Left ventricle myocardium inferior (tissue), 1 donor: Measurements from ENCODE around the gene PARD3. TPM values are rescaled to one million over a fixed set of nuclear protein-coding genes. Genes with fewer than 3 reads are reported as not detected.

Experiments used
- DNase-seq: peaks from one replicate; pipeline ENCODE4 v3.0.0-alpha.2; 2020
- H3K27ac ChIP-seq: fragments of 200-600 bp; replicated peaks from 2 replicates; pipeline ENCODE4 v1.8.0; 2021
- H3K27me3 ChIP-seq: fragments of 200-600 bp; 2 replicates; pipeline ENCODE4 v1.8.0; 2021; ENCODE audit warnings: low read depth
- H3K36me3 ChIP-seq: fragments of 200-600 bp; 2 replicates; pipeline ENCODE4 v1.8.0; 2021
- H3K4me1 ChIP-seq: fragments of 200-600 bp; 2 replicates; pipeline ENCODE4 v1.8.0; 2021
- H3K4me3 ChIP-seq: fragments of 200-600 bp; 2 replicates; pipeline ENCODE4 v1.8.0; 2021; ENCODE audit warnings: mild to moderate bottlenecking, moderate library complexity
- H3K9me3 ChIP-seq: fragments of 200-600 bp; replicated peaks from 2 replicates; pipeline ENCODE4 v1.8.0; 2021
- intact Hi-C: fragments of 100-400 bp; cut with micrococcal nuclease; formaldehyde crosslinking; loops from one replicate; pipeline ENCODE4 v1.11.0; 2022
- total RNA-seq: library from RNA; stranded (reverse); fragmentation: NEBNext Ultra II Directional; extraction: Animal tissue kit (Norgen Biotek cat#: 25700); gene quantifications from one replicate; pipeline ENCODE4 v1.2.1, GENCODE V29; 2021
- TF ChIP-seq, protein P1 (sequence below): fragments of 200-600 bp; IDR thresholded peaks from 2 replicates; pipeline ENCODE4 v1.8.0; 2021; ENCODE audit warnings: antibody characterized with exemption, mild to moderate bottlenecking, borderline replicate concordance
- donor health status: DM: no; HTN: yes; CAD: no; lungs with severe emphysema.

The PARD3 gene
- total RNA-seq, 1 donor from 2014 or later: 29.6 TPM

DNA sequence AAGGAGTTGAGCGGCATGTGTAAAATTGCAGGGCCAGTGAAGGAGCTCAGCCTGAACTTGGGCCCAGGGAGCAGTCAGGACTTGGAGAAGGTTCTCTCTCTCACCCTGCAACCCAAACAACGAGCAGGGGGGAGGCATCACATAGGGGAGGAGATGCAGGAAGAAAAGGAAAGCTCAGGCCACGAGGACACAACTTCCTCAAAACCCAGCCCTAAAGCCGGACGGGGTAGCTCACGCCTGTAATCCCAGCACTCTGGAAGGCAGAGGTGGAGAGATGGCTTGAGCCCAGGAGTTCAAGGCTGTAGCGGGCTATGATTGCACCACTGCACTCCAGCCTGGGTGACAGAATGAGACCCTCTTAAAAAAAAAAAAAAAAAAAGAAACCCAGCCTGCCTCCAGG, 629.1 kb downstream of the PARD3 start:
- Histone ChIP-seq H3K4me3 (no peak overlapping the region), H3K4me1 (peaks cover 21% of the 10 kb centered on the region), H3K27me3 (no peaks in the 10 kb centered on the region), H3K27ac (no peak overlapping the region), H3K9me3 (no peaks in the 10 kb centered on the region), H3K36me3 (no peaks in the 10 kb centered on the region)
- no peak for DNase-seq
- intact Hi-C loops: no loop called here
- TF ChIP-seq, protein P1, sequence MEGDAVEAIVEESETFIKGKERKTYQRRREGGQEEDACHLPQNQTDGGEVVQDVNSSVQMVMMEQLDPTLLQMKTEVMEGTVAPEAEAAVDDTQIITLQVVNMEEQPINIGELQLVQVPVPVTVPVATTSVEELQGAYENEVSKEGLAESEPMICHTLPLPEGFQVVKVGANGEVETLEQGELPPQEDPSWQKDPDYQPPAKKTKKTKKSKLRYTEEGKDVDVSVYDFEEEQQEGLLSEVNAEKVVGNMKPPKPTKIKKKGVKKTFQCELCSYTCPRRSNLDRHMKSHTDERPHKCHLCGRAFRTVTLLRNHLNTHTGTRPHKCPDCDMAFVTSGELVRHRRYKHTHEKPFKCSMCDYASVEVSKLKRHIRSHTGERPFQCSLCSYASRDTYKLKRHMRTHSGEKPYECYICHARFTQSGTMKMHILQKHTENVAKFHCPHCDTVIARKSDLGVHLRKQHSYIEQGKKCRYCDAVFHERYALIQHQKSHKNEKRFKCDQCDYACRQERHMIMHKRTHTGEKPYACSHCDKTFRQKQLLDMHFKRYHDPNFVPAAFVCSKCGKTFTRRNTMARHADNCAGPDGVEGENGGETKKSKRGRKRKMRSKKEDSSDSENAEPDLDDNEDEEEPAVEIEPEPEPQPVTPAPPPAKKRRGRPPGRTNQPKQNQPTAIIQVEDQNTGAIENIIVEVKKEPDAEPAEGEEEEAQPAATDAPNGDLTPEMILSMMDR: no peak

DNA sequence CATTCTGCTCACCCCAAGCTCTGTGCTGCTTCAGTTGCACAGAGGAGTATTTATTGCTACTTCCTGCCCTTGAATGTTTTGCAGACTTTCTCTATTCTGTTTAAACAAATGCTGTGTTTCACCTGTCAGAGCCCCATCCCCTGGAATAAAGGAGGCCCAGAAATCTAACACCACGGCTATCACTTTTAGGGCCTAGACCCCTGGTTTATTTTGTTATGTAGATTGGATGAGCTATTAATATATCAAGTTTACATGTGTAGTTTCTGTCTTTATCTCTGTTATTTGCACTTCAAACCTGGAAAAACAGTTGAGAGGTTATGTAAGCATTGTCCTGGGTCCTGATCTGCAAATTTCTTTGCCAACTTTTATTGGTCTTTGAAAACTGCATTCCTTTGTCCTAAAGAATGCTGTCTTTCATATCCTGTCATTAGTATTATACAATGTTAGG, 630.1 kb downstream of the PARD3 start:
- H3K27ac ChIP-seq: no peak overlapping the region
- DNase-seq: no peak
- no peaks in the 10 kb centered on the region for H3K27me3 ChIP-seq
- peaks cover 21% of the 10 kb centered on the region for H3K4me1 ChIP-seq
- no peak overlapping the region for H3K4me3 ChIP-seq
- H3K36me3 ChIP-seq: no peaks in the 10 kb centered on the region
- H3K9me3 ChIP-seq: no peaks in the 10 kb centered on the region
- TF ChIP-seq, protein P1: no peak
- intact Hi-C loops: no loop called here

DNA sequence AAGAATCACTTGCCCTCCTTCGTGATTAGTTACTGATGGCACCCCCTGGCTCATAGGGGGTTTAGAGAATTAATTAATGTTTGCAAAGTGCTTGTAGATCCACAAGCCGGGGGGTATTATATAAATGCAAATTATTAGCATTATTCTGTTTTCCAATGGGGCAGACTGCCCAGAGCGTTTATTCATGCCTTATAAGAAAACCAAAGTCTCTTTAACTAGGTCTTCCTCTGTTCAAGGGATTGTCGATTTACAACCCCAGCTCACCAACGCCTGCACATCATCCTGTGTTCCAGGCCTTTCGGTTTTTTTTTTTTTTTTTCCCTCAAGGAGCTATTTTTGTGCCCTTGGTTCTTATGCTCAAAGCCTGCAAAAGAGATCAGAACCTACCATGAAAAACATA, 630.7 kb downstream of the PARD3 start:
- H3K9me3 ChIP-seq: no peaks in the 10 kb centered on the region
- H3K4me1 ChIP-seq: peaks cover 21% of the 10 kb centered on the region
- TF ChIP-seq, protein P1: no peak
- H3K4me3 ChIP-seq: no peak overlapping the region
- DNase-seq: no peak
- no peaks in the 10 kb centered on the region for H3K36me3 ChIP-seq
- H3K27me3 ChIP-seq: no peaks in the 10 kb centered on the region
- intact Hi-C loops: no loop called here
- H3K27ac ChIP-seq: no peak overlapping the region

DNA sequence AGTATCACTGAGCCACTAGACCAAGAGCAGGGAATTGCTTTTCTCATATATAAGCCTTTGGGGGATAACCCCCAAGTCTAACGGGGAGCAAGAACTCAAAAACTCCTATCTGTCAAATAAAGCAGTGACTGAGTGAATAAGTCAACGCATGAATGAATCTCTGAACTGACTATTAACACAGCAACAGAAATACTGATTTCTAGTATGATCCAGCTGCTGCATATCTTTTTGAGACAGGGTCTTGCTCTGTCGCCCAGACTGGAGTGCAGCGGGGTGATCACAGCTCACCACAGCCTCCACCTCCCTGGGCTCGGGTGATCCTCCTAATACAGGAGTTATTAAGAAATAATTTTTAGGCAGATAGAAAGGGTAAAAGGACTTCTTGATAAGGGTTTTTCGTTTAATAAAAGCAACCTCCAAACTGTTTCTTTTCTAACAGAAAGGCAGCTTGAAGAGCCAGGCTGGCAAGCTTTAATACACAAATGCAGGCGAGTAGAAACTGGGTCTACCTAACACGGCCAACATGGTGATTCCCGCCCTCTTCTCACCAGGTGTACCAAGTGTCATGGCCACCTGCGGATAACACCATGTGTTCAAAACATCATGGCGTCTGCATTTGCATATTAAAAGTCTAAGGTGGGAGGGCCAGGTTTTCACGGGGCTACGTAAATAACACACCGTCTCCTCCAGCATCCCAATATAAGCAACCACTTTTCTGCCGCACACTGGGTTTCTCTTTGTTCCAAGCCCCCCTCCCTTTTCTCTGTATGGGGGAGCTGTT, 631.9 kb downstream of the PARD3 start:
- TF ChIP-seq, protein P1: no peak
- Histone ChIP-seq H3K36me3 (no peaks in the 10 kb centered on the region), H3K9me3 (no peaks in the 10 kb centered on the region), H3K27ac (no peak overlapping the region), H3K27me3 (no peaks in the 10 kb centered on the region), H3K4me3 (no peak overlapping the region), H3K4me1 (peaks cover 21% of the 10 kb centered on the region)
- no peak for DNase-seq
- intact Hi-C loops: no loop called here

DNA sequence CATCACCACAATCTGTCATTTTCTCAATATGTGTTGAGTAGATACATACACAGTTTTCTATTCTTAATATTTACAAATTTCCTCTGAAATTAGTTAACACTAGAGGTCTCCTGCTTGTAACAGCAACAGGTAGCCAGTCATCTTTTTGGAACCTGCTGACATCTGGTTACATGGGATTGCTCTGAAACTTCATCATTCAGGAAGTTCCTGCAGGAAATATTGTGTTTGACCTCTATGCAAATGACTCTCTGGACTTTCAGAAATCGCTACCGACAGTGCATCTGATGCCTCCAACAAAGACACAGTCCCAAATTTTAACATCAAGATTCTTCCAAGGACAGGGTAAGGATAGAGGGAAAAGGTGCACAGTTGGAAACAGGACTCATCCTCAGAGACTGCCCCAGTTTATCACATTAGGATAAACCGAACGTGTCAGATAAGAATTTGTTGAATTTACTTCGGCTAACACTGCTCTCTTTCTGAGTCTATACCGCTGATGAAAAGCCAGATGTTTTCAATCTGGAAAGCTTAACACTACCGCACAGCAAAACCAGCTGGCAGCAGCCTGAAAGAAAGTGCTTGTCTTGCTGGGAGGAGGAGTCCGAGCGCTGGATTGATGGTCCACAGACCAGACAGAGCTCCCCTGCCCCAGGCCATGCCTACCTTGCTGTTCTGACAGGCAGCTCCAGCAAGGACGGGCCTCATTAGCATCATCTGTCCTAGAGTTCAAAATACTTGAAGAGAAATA, 633.4 kb downstream of the PARD3 start:
- intact Hi-C loops: no loop called here
- no peak for DNase-seq
- no peak overlapping the region for H3K27ac ChIP-seq
- H3K9me3 ChIP-seq: no peaks in the 10 kb centered on the region
- H3K36me3 ChIP-seq: no peaks in the 10 kb centered on the region
- TF ChIP-seq, protein P1: no peak
- no peaks in the 10 kb centered on the region for H3K27me3 ChIP-seq
- H3K4me1 ChIP-seq: peaks cover 21% of the 10 kb centered on the region
- no peak overlapping the region for H3K4me3 ChIP-seq
